KMS-11 (cell line): ENCODE data around the gene P2RX3.

ENCODE experiments used
- H2AFZ ChIP-seq: fragments of 200-600 bp; sonication (generic); 2 replicates; pipeline ENCODE4 v1.6.1; 2016; ENCODE audit warnings: antibody characterized with exemption, mixed run types, low read depth
- H3K27ac ChIP-seq: fragments of 200-600 bp; sonication (generic); 2 replicates; pipeline ENCODE4 v1.6.1; 2016; ENCODE audit warnings: mild to moderate bottlenecking, mixed run types
- H3K27me3 ChIP-seq: fragments of 200-600 bp; sonication (generic); 2 replicates; pipeline ENCODE4 v1.6.1; 2017; ENCODE audit warnings: mild to moderate bottlenecking, low read depth, mixed run types, moderate library complexity; ENCODE audit not compliant: insufficient read depth
- H3K36me3 ChIP-seq: fragments of 200-600 bp; sonication (generic); 2 replicates; pipeline ENCODE4 v1.6.1; 2017; ENCODE audit warnings: mild to moderate bottlenecking, mixed run types; ENCODE audit not compliant: insufficient read depth
- H3K4me1 ChIP-seq: fragments of 200-600 bp; sonication (generic); 2 replicates; pipeline ENCODE4 v1.6.1; 2016; ENCODE audit warnings: mild to moderate bottlenecking, low read depth, mixed run types; ENCODE audit not compliant: poor library complexity, severe bottlenecking
- H3K4me2 ChIP-seq: fragments of 200-600 bp; sonication (generic); 2 replicates; pipeline ENCODE4 v1.7.0; 2016; ENCODE audit warnings: mild to moderate bottlenecking, mixed run types
- H3K4me3 ChIP-seq: fragments of 200-600 bp; sonication (generic); IDR thresholded peaks from 2 replicates; pipeline ENCODE4 v1.6.1; 2017; ENCODE audit warnings: low read depth, low read length, mixed read lengths; ENCODE audit not compliant: insufficient read depth
- H3K79me2 ChIP-seq: fragments of 200-600 bp; sonication (generic); 2 replicates; pipeline ENCODE4 v1.6.1; 2016; ENCODE audit warnings: low read depth, mixed run types; ENCODE audit not compliant: insufficient read depth
- H3K9ac ChIP-seq: fragments of 200-600 bp; sonication (generic); 2 replicates; pipeline ENCODE4 v1.6.1; 2016; ENCODE audit warnings: mild to moderate bottlenecking, mixed run types
- H4K20me1 ChIP-seq: fragments of 200-600 bp; sonication (generic); 2 replicates; pipeline ENCODE4 v1.6.1; 2016; ENCODE audit warnings: mild to moderate bottlenecking, mixed run types; ENCODE audit not compliant: insufficient read depth
- TF ChIP-seq, protein P1 (sequence below): fragments of 200-600 bp; sonication (generic); conservative IDR thresholded peaks from 2 replicates; pipeline ENCODE4 v1.6.1; 2017; ENCODE audit warnings: low read depth, mild to moderate bottlenecking, antibody characterized with exemption, low read length, moderate library complexity, mixed read lengths

Gene P2RX3

DNA sequence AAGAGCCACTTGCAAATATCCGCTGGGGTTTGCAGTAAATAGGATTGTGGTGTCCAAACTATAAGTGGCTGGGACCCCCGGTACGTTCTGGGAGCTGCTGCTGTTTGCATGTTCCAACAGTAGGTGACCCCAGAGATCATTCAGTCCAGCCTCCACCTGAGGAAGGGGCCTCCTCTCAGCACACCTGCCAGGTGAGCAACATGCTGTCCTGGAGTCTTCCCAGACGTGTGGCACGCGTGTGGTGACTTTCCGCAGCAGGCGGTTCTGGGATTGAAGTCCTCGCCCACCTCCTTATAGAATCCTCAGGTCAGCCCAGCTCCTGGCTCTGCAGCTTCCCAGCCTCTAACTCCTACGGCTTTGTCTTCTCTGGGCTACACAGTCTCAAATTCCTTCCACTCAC, 6.7 kb downstream of the P2RX3 start:
- H3K4me1 ChIP-seq = no peaks in the 10 kb centered on the region
- no peak overlapping the region for H3K4me3 ChIP-seq
- no peaks in the 10 kb centered on the region for H3K36me3 ChIP-seq
- no peak overlapping the region for H3K27ac ChIP-seq
- H3K9ac ChIP-seq = no peak overlapping the region
- no peaks in the 10 kb centered on the region for H4K20me1 ChIP-seq
- TF ChIP-seq, protein P1, sequence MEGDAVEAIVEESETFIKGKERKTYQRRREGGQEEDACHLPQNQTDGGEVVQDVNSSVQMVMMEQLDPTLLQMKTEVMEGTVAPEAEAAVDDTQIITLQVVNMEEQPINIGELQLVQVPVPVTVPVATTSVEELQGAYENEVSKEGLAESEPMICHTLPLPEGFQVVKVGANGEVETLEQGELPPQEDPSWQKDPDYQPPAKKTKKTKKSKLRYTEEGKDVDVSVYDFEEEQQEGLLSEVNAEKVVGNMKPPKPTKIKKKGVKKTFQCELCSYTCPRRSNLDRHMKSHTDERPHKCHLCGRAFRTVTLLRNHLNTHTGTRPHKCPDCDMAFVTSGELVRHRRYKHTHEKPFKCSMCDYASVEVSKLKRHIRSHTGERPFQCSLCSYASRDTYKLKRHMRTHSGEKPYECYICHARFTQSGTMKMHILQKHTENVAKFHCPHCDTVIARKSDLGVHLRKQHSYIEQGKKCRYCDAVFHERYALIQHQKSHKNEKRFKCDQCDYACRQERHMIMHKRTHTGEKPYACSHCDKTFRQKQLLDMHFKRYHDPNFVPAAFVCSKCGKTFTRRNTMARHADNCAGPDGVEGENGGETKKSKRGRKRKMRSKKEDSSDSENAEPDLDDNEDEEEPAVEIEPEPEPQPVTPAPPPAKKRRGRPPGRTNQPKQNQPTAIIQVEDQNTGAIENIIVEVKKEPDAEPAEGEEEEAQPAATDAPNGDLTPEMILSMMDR = no peak
- H3K4me2 ChIP-seq = no peak overlapping the region
- peak overlapping the region; percentile 96 for H2AFZ ChIP-seq
- no peaks in the 10 kb centered on the region for H3K79me2 ChIP-seq
- H3K27me3 ChIP-seq = no peaks in the 10 kb centered on the region

DNA sequence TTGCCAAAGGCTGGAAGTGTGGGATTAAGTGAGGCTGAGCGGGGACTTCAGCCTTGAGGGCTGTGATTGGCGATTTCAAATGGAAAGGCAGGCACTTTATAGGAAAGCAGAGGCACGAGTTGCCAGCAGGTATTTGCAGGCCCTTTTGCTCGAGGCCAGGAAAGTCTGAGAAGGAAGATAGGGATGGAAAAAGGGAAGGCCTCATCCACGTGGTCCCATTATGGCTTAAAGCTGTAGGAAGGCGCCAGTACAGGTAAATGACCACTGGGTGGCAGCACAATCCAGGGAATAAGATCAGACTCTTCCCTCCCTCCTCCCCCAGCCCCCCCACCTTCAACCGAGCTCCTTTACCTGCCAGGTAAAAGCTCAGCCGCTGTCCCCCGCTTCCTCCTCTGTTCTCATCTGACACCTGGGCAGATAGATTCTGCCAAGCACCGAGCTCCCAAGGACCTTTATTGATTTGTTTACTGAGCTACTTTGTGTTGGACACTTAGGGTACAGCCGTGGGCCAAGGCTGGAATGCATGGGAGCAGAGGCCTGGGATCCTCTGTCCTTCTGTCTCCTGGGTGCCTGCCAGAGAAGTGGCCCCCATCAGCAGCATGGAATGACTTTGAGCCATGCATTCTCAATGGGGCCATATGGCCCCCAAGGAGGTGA, 7.5 kb downstream of the P2RX3 start:
- Histone ChIP-seq H3K79me2 (no peaks in the 10 kb centered on the region), H3K4me3 (no peak overlapping the region), H3K4me2 (peak overlapping the region; percentile 26; the same call in 1 of the 2 replicates), H4K20me1 (no peaks in the 10 kb centered on the region), H3K36me3 (no peaks in the 10 kb centered on the region), H3K27me3 (no peaks in the 10 kb centered on the region), H3K9ac (no peak overlapping the region), H2AFZ (peak overlapping the region; percentile 96), H3K27ac (no peak overlapping the region), H3K4me1 (no peaks in the 10 kb centered on the region)
- TF ChIP-seq, protein P1 = peak; percentile 69

DNA sequence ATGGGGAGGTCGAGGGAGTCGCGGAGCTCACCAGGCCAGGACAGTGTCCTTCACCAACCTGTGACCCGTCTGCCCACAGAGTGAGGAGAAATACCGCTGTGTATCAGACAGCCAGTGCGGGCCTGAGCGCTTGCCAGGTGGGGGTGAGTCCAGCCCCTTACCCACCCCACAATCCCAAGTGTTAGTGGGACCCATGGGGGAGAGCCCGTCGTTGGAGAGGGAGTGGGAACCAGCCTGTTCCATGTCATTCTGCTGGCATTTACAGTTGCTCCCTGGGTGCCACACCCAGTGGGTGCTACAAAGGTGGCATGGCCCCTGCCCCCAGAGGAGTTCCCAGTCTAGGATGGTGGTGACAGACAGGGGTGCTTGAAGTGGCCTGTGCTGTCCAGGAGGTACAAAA, 9.2 kb downstream of the P2RX3 start:
- Histone ChIP-seq H2AFZ (no peak overlapping the region), H3K4me3 (no peak overlapping the region), H3K79me2 (no peaks in the 10 kb centered on the region), H3K36me3 (no peaks in the 10 kb centered on the region), H3K4me1 (no peaks in the 10 kb centered on the region), H3K27ac (no peak overlapping the region), H3K4me2 (no peak overlapping the region), H3K9ac (no peak overlapping the region), H4K20me1 (no peaks in the 10 kb centered on the region), H3K27me3 (no peaks in the 10 kb centered on the region)
- TF ChIP-seq, protein P1 = no peak

DNA sequence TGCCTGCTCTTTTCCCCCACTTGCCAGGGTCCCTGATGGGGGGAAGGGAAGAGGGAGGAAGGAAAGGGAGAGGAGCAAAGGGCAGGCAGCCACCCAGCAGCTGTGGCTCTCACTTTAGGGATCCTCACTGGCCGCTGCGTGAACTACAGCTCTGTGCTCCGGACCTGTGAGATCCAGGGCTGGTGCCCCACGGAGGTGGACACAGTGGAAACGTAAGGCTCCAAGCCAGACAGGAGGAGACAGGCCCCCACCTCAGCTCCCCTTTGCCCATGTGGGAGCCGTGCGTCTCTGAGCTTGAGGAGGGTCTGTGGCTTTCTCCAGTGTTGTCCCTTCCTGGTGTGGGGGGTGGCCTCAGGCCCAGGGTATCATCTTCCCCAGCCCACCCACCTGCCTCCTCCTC, 9.9 kb downstream of the P2RX3 start:
- H3K4me1 ChIP-seq = no peaks in the 10 kb centered on the region
- H4K20me1 ChIP-seq = no peaks in the 10 kb centered on the region
- H3K27ac ChIP-seq = no peak overlapping the region
- H3K36me3 ChIP-seq = no peaks in the 10 kb centered on the region
- TF ChIP-seq, protein P1 = no peak
- H3K9ac ChIP-seq = no peak overlapping the region
- no peak overlapping the region for H3K4me2 ChIP-seq
- no peak overlapping the region for H3K4me3 ChIP-seq
- H3K27me3 ChIP-seq = no peaks in the 10 kb centered on the region
- no peaks in the 10 kb centered on the region for H3K79me2 ChIP-seq
- H2AFZ ChIP-seq = no peak overlapping the region
